HCT116 (cell line): ENCODE measurements around the gene STIM1. TPM values are rescaled to one million over a fixed set of nuclear protein-coding genes. Genes with fewer than 3 reads are reported as not detected.

Experiments used
- ATAC-seq: fragments of 200-7000 bp; cut with Tn5 transposase; 2 replicates; pipeline ENCODE4 v1.9.1; 2020; ENCODE audit warnings: mild to moderate bottlenecking, moderate library complexity
- BruUV-seq: library from RNA; stranded (reverse); fragments of 400-500 nt; replicated peaks from 2 replicates; lab custom pipeline; 2021; lab: Mats Ljungman, UMichigan
- CTCF ChIA-PET: fragments of 300-600 bp; sonication (Branson Sonifier 250); formaldehyde crosslinking; loops from one replicate; lab custom pipeline; 2021; ENCODE audit warnings: antibody characterized with exemption; lab: Charles Lee
- POLR2A ChIA-PET: fragments of 300-600, 350-600 bp; sonication (Branson Sonifier 250); formaldehyde crosslinking; loops from one replicate; lab custom pipeline; 2021; ENCODE audit warnings: antibody characterized with exemption; lab: Charles Lee
- RAD21 ChIA-PET, 2 experiments: fragments of 300-600 bp; sonication (Branson Sonifier 250); formaldehyde crosslinking; loops; one replicate each; lab custom pipeline; 2023; ENCODE audit warnings: low total read pairs in 2 of 2; ENCODE audit not compliant: uncharacterized antibody in 2 of 2, unreplicated experiment in 2 of 2, low non-redundant PET in 1 of 2; lab: Charles Lee
- DNase-seq: peaks from one replicate; pipeline ENCODE4 v3.0.0-alpha.2; 2010; ENCODE audit warnings: low read depth, low spot score
- H2AFZ ChIP-seq: fragments of 200-600 bp; shearing (Covaris generic), sonication (generic); 2 replicates; pipeline ENCODE4 v1.6.1; 2017; ENCODE audit warnings: low read depth, mixed run types, mixed read lengths, antibody characterized with exemption, low read length; ENCODE audit not compliant: poor library complexity, severe bottlenecking
- H3K27ac ChIP-seq: 2 replicates; pipeline ENCODE4 v1.5.1; 2012; ENCODE audit warnings: low read depth, low read length
- H3K27me3 ChIP-seq: fragments of 200-600 bp; sonication (generic); 2 replicates; pipeline ENCODE4 v1.6.1; 2016; ENCODE audit warnings: mixed run types, low read length, mixed read lengths; ENCODE audit not compliant: insufficient read depth
- H3K36me3 ChIP-seq, 2 experiments: fragments of 200-500 bp in 1 of 2; fragments of 200-600 bp in 1 of 2; sonication (Bioruptor generic) in 1 of 2; sonication (generic) in 1 of 2; 2 replicates each; pipeline versions ENCODE4 v1.5.1 to v1.6.1; 2014 to 2016; ENCODE audit warnings: low read length in 2 of 2, inconsistent platforms in 1 of 2, mixed read lengths in 1 of 2, mixed run types in 1 of 2; ENCODE audit not compliant: insufficient read depth in 2 of 2, control insufficient read depth in 1 of 2
- H3K4me1 ChIP-seq, 2 experiments: fragments of 200-600 bp in 1 of 2; sonication (generic) in 1 of 2; 2 replicates each; pipeline versions ENCODE4 v1.5.1 to v1.6.1; 2012 to 2017; ENCODE audit warnings: low read length in 2 of 2, inconsistent platforms in 1 of 2, mild to moderate bottlenecking in 1 of 2, mixed read lengths in 1 of 2, mixed run types in 1 of 2, moderate library complexity in 1 of 2; ENCODE audit not compliant: insufficient read depth in 2 of 2, control insufficient read depth in 1 of 2
- H3K4me2 ChIP-seq: fragments of 200-600 bp; sonication (generic); 2 replicates; pipeline ENCODE4 v1.6.1; 2017; ENCODE audit warnings: mixed run types, low read length, mixed read lengths
- H3K4me3 ChIP-seq, 2 experiments: fragments of 200-600 bp in 1 of 2; sonication (generic) in 1 of 2; replicated peaks in 1 of 2; 2 replicates each; pipeline ENCODE4 v1.5.1; 2011 to 2016; ENCODE audit warnings: low read length in 2 of 2, control low read depth in 1 of 2, low read depth in 1 of 2, mild to moderate bottlenecking in 1 of 2, mixed read lengths in 1 of 2, mixed run types in 1 of 2
- H3K79me2 ChIP-seq: fragments of 200-600 bp; sonication (generic); 2 replicates; pipeline ENCODE4 v1.6.1; 2017; ENCODE audit warnings: mild to moderate bottlenecking, mixed run types, low read length, moderate library complexity, mixed read lengths; ENCODE audit not compliant: insufficient read depth
- H3K9ac ChIP-seq: fragments of 200-600 bp; sonication (generic); 2 replicates; pipeline ENCODE4 v1.6.1; 2016; ENCODE audit warnings: low read length, mixed read lengths
- H3K9me2 ChIP-seq: fragments of 200-600 bp; sonication (generic), shearing (Covaris generic); 2 replicates; pipeline ENCODE4 v1.6.1; 2017; ENCODE audit warnings: mixed run types, mild to moderate bottlenecking, moderate library complexity; ENCODE audit not compliant: insufficient read depth
- H3K9me3 ChIP-seq, 2 experiments: fragments of 200-500 bp in 1 of 2; fragments of 200-600 bp in 1 of 2; sonication (Bioruptor generic) in 1 of 2; sonication (generic) in 1 of 2; 2 replicates each; pipeline ENCODE4 v1.6.1; 2014 to 2017; ENCODE audit warnings: low read length in 2 of 2, mixed read lengths in 2 of 2, inconsistent platforms in 1 of 2, low read depth in 1 of 2, mild to moderate bottlenecking in 1 of 2, mixed run types in 1 of 2, moderate library complexity in 1 of 2; ENCODE audit not compliant: control insufficient read depth in 1 of 2, insufficient read depth in 1 of 2
- H4K20me1 ChIP-seq: fragments of 200-600 bp; sonication (generic), shearing (Covaris generic); 2 replicates; pipeline ENCODE4 v1.6.1; 2017; ENCODE audit warnings: mixed run types, mild to moderate bottlenecking, moderate library complexity; ENCODE audit not compliant: insufficient read depth
- FOSL1 ChIP-seq: IDR thresholded peaks from 2 replicates; pipeline ENCODE4 v1.6.1; 2012; ENCODE audit warnings: low read depth
- JUND ChIP-seq: IDR thresholded peaks from 2 replicates; pipeline ENCODE4 v1.6.1; 2012
- POLR2AphosphoS5 ChIP-seq: IDR thresholded peaks from 2 replicates; pipeline ENCODE4 v1.6.1; 2011; ENCODE audit warnings: mild to moderate bottlenecking, low read depth, low read length, moderate library complexity
- ZFX ChIP-seq: fragments of 450-650 bp; IDR thresholded peaks from 2 replicates; pipeline ENCODE4 v1.6.1; 2017
- ZNF274 ChIP-seq: fragments of 200-500 bp; sonication (Bioruptor generic); IDR thresholded peaks from 2 replicates; pipeline ENCODE4 v1.6.1; 2014; ENCODE audit warnings: mild to moderate bottlenecking, low read depth, low read length, inconsistent platforms
- intact Hi-C: fragments of 100-400 bp; cut with micrococcal nuclease; formaldehyde crosslinking; loops from 2 replicates; pipeline ENCODE4 v1.10.0; 2022
- total RNA-seq: library from RNA; stranded (reverse); gene quantifications from one replicate; pipeline ENCODE4 v1.2.1, GENCODE V29; 2021; ENCODE audit not compliant: unreplicated experiment
- TF ChIP-seq, protein P1 (sequence below), 3 experiments: fragments of 200-600 bp in 1 of 3; sonication (generic) in 1 of 3; IDR thresholded peaks in 2 of 3; conservative IDR thresholded peaks in 1 of 3; 2 replicates each; pipeline ENCODE4 v1.5.1; 2012 to 2017; ENCODE audit warnings: low read depth in 2 of 3, low read length in 2 of 3, antibody characterized with exemption in 1 of 3, borderline replicate concordance in 1 of 3, control low read depth in 1 of 3, mild to moderate bottlenecking in 1 of 3, mixed read lengths in 1 of 3, mixed run types in 1 of 3, moderate library complexity in 1 of 3; ENCODE audit not compliant: insufficient read depth in 1 of 3
- TF ChIP-seq, protein P2 (sequence below): IDR thresholded peaks from 2 replicates; pipeline ENCODE4 v1.6.1; 2011; ENCODE audit warnings: mild to moderate bottlenecking, low read length, moderate library complexity; ENCODE audit not compliant: insufficient replicate concordance; ENCODE audit errors: extremely low read depth

The STIM1 gene
- total RNA-seq, 1 experiment from 2014 or later: 22.3 TPM

DNA sequence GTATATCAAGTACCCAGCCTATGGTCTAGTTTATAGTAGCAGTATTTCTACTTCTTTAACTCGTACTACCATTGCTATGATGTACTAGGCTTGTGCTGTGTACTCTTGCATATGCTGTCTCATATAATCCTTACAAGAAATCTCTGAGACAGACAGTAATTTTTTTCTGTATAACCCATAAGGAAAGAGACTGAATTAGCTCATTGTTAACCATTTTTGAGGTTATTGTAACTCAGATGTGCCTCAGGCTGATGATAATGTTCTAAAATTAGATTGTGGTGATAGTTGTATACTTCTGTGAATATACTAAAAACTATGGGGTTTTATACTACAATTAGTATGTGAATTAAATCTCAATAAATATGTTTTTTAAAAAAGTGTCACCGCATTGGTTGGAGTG lies 127.0 kb downstream of the STIM1 start:
- CTCF ChIA-PET: no interaction called here
- Histone ChIP-seq H3K27ac (no peak overlapping the region), H3K79me2 (no peaks in the 10 kb centered on the region), H4K20me1 (no peaks in the 10 kb centered on the region), H3K9me2 (no peaks in the 10 kb centered on the region), H3K4me1 (no peaks in the 10 kb centered on the region), H3K4me2 (no peak overlapping the region), H3K36me3 (no peaks in the 10 kb centered on the region), H3K9me3 (no peaks in the 10 kb centered on the region), H3K27me3 (no peaks in the 10 kb centered on the region), H2AFZ (no peak overlapping the region), H3K9ac (no peak overlapping the region), H3K4me3 (no peak overlapping the region)
- ATAC-seq: no peak
- RAD21 ChIA-PET: no interaction called here
- TF ChIP-seq ZNF274 (no peak), FOSL1 (no peak), ZFX (no peak), POLR2AphosphoS5 (no peak), JUND (no peak)
- TF ChIP-seq, protein P1, sequence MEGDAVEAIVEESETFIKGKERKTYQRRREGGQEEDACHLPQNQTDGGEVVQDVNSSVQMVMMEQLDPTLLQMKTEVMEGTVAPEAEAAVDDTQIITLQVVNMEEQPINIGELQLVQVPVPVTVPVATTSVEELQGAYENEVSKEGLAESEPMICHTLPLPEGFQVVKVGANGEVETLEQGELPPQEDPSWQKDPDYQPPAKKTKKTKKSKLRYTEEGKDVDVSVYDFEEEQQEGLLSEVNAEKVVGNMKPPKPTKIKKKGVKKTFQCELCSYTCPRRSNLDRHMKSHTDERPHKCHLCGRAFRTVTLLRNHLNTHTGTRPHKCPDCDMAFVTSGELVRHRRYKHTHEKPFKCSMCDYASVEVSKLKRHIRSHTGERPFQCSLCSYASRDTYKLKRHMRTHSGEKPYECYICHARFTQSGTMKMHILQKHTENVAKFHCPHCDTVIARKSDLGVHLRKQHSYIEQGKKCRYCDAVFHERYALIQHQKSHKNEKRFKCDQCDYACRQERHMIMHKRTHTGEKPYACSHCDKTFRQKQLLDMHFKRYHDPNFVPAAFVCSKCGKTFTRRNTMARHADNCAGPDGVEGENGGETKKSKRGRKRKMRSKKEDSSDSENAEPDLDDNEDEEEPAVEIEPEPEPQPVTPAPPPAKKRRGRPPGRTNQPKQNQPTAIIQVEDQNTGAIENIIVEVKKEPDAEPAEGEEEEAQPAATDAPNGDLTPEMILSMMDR (IDR thresholded peaks at IDR 0.05 in 2 of 3, conservative IDR thresholded peaks at IDR 0.05 in 1 of 3; ENCODE audit: borderline replicate concordance in 1 of 3, insufficient read depth in 1 of 3, low read depth in 2 of 3, low read length in 2 of 3): no peak
- TF ChIP-seq, protein P2, sequence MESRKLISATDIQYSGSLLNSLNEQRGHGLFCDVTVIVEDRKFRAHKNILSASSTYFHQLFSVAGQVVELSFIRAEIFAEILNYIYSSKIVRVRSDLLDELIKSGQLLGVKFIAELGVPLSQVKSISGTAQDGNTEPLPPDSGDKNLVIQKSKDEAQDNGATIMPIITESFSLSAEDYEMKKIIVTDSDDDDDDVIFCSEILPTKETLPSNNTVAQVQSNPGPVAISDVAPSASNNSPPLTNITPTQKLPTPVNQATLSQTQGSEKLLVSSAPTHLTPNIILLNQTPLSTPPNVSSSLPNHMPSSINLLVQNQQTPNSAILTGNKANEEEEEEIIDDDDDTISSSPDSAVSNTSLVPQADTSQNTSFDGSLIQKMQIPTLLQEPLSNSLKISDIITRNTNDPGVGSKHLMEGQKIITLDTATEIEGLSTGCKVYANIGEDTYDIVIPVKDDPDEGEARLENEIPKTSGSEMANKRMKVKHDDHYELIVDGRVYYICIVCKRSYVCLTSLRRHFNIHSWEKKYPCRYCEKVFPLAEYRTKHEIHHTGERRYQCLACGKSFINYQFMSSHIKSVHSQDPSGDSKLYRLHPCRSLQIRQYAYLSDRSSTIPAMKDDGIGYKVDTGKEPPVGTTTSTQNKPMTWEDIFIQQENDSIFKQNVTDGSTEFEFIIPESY: no peak
- no TSS peak for BruUV-seq
- POLR2A ChIA-PET: no interaction called here
- intact Hi-C loops: no loop called here
- DNase-seq: no peak
